ENCODE data around the gene WRAP73. TPM values are rescaled to one million over a fixed set of nuclear protein-coding genes. Genes with fewer than 3 reads are reported as not detected.

Gene WRAP73
- total RNA-seq, 1 donor from 2014 or later: 15.6 TPM

DNA sequence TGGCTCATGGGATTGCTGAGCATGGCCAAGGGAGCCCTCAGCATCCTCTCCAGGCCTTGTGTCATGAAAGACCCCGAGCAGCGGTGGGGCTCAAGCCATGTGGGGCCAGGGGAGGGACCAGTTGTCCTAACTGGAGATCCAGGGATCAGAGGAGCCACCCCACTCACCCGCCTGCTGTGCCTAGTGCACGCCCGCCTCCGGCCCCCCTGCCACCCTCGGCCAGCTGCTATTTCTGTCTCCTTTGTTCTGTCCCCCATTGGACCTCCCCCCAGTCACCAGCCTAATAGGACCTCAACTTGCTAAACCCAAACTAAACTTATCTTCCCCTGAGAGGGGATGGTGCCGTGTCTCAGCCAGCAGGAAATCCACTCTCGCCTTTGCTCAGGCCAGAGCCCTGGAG, 46.8 kb upstream of the WRAP73 start:
- no peak for DNase-seq (ENCODE audit: low read depth)
- Histone ChIP-seq H3K4me1 (ENCODE audit: insufficient read depth, low read length) (no peaks in the 10 kb centered on the region), H4K20me1 (ENCODE audit: insufficient read depth, low read length) (no peaks in the 10 kb centered on the region), H2AFZ (ENCODE audit: low read depth, low read length) (no peak overlapping the region), H3K9me3 (ENCODE audit: insufficient read depth, low read depth, low read length) (no peaks in the 10 kb centered on the region), H3K27ac (ENCODE audit: low read depth, low read length) (no peak overlapping the region), H3K4me2 (ENCODE audit: low read length) (no peak overlapping the region), H3K9ac (ENCODE audit: low read length) (no peak overlapping the region), H3K79me2 (ENCODE audit: insufficient read depth, low read length) (no peaks in the 10 kb centered on the region), H3K4me3 (ENCODE audit: insufficient read depth, low read depth, low read length) (no peak overlapping the region), H3K36me3 (ENCODE audit: insufficient read depth, low read length) (no peaks in the 10 kb centered on the region), H3K27me3 (ENCODE audit: insufficient read depth, low read length) (peaks cover 18% of the 10 kb centered on the region)
- TF ChIP-seq, protein P1, sequence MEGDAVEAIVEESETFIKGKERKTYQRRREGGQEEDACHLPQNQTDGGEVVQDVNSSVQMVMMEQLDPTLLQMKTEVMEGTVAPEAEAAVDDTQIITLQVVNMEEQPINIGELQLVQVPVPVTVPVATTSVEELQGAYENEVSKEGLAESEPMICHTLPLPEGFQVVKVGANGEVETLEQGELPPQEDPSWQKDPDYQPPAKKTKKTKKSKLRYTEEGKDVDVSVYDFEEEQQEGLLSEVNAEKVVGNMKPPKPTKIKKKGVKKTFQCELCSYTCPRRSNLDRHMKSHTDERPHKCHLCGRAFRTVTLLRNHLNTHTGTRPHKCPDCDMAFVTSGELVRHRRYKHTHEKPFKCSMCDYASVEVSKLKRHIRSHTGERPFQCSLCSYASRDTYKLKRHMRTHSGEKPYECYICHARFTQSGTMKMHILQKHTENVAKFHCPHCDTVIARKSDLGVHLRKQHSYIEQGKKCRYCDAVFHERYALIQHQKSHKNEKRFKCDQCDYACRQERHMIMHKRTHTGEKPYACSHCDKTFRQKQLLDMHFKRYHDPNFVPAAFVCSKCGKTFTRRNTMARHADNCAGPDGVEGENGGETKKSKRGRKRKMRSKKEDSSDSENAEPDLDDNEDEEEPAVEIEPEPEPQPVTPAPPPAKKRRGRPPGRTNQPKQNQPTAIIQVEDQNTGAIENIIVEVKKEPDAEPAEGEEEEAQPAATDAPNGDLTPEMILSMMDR (IDR thresholded peaks at IDR 0.05; ENCODE audit: insufficient read depth, low read depth, low read length): no peak
- TF ChIP-seq EZH2 (IDR thresholded peaks at IDR 0.05; ENCODE audit: insufficient read depth, low read length): no peak
- peaks cover 2% of the 10 kb centered on the region for H3K4me1 Mint-ChIP-seq (ENCODE audit: low read depth, unreplicated experiment)
- no peak overlapping the region for H3K4me3 Mint-ChIP-seq (ENCODE audit: unreplicated experiment)
- FAIRE-seq: no peak
- H3K9me3 Mint-ChIP-seq (ENCODE audit: unreplicated experiment): no peaks in the 10 kb centered on the region
- no peaks in the 10 kb centered on the region for H3K36me3 Mint-ChIP-seq (ENCODE audit: low read depth, unreplicated experiment)
- H3K27me3 Mint-ChIP-seq (ENCODE audit: low read depth, unreplicated experiment): peaks cover 48% of the 10 kb centered on the region
- H3K27ac Mint-ChIP-seq (ENCODE audit: unreplicated experiment): no peak overlapping the region

DNA sequence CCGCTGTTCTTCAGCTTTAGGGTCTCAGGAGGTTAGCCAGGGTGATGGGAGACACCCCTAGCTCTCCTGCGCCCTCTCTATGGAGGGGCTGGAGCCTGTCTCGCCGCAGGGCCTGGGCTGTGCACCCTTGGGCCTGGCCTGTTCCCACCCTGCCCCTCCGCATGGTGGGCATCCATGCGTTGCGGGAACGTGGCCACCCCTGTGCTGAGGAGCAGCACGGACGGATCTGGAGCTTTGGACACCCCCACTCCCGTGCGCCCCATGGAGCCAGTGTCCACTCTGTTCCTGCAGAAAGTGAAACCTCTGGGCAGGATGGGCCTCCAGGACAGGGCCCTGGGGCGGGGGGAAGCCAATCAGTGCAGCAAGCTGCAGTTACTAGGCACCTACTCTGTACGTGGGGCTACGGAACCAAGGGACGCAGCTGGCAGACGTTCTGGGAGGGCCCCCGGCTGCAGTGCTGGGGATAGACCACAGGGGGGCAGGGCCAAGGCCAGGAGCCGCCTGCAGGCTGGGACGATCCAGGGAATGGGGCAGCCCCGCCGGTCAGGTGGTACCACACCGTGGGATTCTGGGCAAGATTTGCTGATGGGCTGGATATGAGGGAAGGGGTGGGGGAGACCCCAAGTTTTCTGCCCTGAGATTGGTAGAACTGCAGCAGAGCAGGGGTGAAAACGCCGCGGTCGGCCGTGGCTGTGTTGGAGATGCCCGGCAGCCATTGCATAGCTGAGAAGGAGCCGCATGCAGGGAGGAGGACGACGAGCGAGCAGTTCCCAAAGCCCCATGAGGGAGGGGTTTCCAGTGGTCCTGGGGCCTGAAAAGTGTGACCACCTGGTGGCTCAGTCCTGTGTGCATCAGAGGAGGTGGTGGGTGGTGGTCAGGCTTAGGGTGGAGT, 45.7 kb upstream of the WRAP73 start:
- H3K36me3 Mint-ChIP-seq (ENCODE audit: low read depth, unreplicated experiment): no peaks in the 10 kb centered on the region

More for the DNA sequence above, 45.7 kb upstream of the WRAP73 start:
- Histone ChIP-seq H3K9ac (ENCODE audit: low read length) (no peak overlapping the region), H4K20me1 (ENCODE audit: insufficient read depth, low read length) (no peaks in the 10 kb centered on the region), H3K4me2 (ENCODE audit: low read length) (peak overlapping the region; percentile 60), H3K27me3 (ENCODE audit: insufficient read depth, low read length) (peaks cover 15% of the 10 kb centered on the region), H3K36me3 (ENCODE audit: insufficient read depth, low read length) (no peaks in the 10 kb centered on the region), H3K9me3 (ENCODE audit: insufficient read depth, low read depth, low read length) (no peaks in the 10 kb centered on the region), H3K27ac (ENCODE audit: low read depth, low read length) (no peak overlapping the region), H3K4me1 (ENCODE audit: insufficient read depth, low read length) (no peaks in the 10 kb centered on the region), H2AFZ (ENCODE audit: low read depth, low read length) (peak overlapping the region; percentile 28), H3K4me3 (ENCODE audit: insufficient read depth, low read depth, low read length) (no peak overlapping the region), H3K79me2 (ENCODE audit: insufficient read depth, low read length) (no peaks in the 10 kb centered on the region)
- H3K9me3 Mint-ChIP-seq (ENCODE audit: unreplicated experiment): no peaks in the 10 kb centered on the region
- TF ChIP-seq EZH2 (IDR thresholded peaks at IDR 0.05; ENCODE audit: insufficient read depth, low read length): no peak
- TF ChIP-seq, protein P1 (IDR thresholded peaks at IDR 0.05; ENCODE audit: insufficient read depth, low read depth, low read length): peak; percentile 36
- H3K4me3 Mint-ChIP-seq (ENCODE audit: unreplicated experiment): no peak overlapping the region
- no peak for DNase-seq (ENCODE audit: low read depth)
- peaks cover 2% of the 10 kb centered on the region for H3K4me1 Mint-ChIP-seq (ENCODE audit: low read depth, unreplicated experiment)
- H3K27ac Mint-ChIP-seq (ENCODE audit: unreplicated experiment): no peak overlapping the region
- peaks cover 51% of the 10 kb centered on the region for H3K27me3 Mint-ChIP-seq (ENCODE audit: low read depth, unreplicated experiment)
- no peak for FAIRE-seq
